NB4 (cell line): ENCODE measurements around the gene TRERF1.

ENCODE experiments used
- DNase-seq: peaks from one replicate; pipeline ENCODE4 v3.0.0; 2010; ENCODE audit warnings: low read depth
- H3K4me3 ChIP-seq: one replicate; pipeline ENCODE4 v1.5.1; 2011; ENCODE audit warnings: mild to moderate bottlenecking, low read depth, low read length, moderate library complexity
- MYC ChIP-seq: IDR thresholded peaks from 2 replicates; pipeline ENCODE4 v1.6.1; 2011; ENCODE audit warnings: low read depth, low read length
- POLR2A ChIP-seq: IDR thresholded peaks from 2 replicates; pipeline ENCODE4 v1.6.1; 2011; ENCODE audit warnings: mild to moderate bottlenecking; ENCODE audit not compliant: insufficient read length; ENCODE audit errors: extremely low read depth
- TF ChIP-seq, protein P1 (sequence below): IDR thresholded peaks from one replicate; pipeline ENCODE4 v1.5.1; 2012; ENCODE audit warnings: low read depth, low read length
- TF ChIP-seq, protein P2 (sequence below): IDR thresholded peaks from 2 replicates; pipeline ENCODE4 v1.6.1; 2011; ENCODE audit warnings: low read depth, low read length

TRERF1 gene

DNA sequence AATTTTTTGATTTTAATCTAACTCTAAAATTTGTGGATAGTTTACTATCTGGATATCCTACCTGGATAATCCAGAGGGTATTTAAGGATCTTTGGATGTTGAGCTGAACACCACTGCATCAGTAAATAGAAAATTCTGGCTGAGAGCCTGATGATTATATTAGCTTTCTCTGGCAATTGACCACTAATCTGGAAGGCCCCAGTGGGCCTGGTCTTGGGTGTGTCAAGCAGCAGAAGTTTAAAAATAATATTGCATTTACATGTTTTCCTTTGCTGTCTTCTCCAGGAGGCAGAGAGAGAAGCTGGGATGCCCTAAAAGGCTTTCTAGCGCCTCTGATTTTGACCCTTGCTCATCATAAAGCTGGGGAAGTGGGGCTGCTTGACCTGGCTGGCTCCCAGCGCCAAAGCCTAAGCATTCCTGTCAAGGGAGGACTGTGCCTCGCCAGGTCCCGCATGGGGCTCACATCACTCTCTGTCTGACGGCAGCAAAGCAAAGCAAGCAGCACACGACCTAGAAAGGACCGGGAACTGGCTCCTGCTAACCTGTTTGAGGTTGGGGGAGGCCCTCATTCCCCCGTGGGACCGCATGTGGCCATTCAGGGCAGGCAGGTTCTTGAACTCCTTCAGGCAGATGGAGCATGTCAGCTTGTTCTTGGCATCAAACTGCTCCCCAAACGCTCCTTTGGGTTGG lies 187.4 kb downstream of the TRERF1 start:
- TF ChIP-seq, protein P1, sequence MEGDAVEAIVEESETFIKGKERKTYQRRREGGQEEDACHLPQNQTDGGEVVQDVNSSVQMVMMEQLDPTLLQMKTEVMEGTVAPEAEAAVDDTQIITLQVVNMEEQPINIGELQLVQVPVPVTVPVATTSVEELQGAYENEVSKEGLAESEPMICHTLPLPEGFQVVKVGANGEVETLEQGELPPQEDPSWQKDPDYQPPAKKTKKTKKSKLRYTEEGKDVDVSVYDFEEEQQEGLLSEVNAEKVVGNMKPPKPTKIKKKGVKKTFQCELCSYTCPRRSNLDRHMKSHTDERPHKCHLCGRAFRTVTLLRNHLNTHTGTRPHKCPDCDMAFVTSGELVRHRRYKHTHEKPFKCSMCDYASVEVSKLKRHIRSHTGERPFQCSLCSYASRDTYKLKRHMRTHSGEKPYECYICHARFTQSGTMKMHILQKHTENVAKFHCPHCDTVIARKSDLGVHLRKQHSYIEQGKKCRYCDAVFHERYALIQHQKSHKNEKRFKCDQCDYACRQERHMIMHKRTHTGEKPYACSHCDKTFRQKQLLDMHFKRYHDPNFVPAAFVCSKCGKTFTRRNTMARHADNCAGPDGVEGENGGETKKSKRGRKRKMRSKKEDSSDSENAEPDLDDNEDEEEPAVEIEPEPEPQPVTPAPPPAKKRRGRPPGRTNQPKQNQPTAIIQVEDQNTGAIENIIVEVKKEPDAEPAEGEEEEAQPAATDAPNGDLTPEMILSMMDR: no peak
- TF ChIP-seq, protein P2, sequence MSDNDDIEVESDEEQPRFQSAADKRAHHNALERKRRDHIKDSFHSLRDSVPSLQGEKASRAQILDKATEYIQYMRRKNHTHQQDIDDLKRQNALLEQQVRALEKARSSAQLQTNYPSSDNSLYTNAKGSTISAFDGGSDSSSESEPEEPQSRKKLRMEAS: no peak
- TF ChIP-seq MYC (no peak), POLR2A (no peak)
- DNase-seq: no peak
- H3K4me3 ChIP-seq: no peak overlapping the region

DNA sequence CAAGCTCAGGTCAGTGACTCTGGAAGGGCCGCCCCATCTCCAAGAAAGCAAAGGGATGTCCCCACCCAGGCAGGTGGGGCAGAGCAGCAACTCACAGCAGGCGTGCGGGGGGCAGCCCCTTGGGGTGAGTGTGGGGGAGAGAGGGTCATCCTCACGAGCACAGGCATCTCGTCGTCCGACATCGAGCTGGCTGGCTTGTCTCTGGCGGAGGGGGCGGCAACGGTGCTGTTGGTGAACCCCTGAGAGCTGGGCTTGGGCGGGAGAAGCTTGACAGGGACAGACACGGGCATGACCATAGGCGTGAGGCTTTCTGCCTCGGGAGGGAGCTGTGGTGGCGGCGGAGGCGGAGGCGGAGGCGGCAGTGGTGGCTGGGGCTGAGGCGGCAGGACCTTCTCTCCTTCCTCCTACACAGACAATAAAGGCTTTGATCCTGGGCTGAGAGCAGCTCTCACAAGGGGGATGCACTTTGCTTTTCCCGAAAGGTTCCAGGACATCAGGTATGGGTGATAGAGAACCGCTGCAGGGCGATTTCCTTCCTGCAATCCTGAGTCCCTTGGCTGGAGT lies 188.5 kb downstream of the TRERF1 start:
- TF ChIP-seq, protein P2: no peak
- TF ChIP-seq MYC (no peak), POLR2A (no peak)
- TF ChIP-seq, protein P1: no peak
- no peak overlapping the region for H3K4me3 ChIP-seq
- no peak for DNase-seq

DNA sequence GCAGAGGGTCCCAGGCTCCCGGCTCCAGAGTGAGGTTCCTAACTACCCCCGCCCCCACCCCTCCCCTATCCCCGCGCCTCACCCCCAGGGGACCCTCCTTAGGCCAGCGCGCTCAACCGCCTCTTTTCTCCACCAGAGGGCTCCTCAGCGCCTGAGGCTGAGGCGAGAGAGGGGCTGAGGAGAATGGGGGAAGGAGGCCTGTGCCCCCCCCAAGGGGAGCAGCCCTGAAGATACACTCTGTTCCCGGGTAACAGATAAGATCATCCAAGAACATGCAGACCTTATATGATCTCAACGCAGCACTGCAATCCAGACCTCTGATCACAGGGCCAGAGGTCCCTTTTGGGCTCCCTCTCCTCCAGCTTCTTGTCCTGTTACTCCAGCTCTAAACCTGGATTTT lies 190.8 kb downstream of the TRERF1 start:
- peak; percentile 65 for DNase-seq
- H3K4me3 ChIP-seq: no peak overlapping the region
- TF ChIP-seq MYC: no peak
- TF ChIP-seq POLR2A: no peak
- TF ChIP-seq, protein P2: no peak
- TF ChIP-seq, protein P1: peak; percentile 42

DNA sequence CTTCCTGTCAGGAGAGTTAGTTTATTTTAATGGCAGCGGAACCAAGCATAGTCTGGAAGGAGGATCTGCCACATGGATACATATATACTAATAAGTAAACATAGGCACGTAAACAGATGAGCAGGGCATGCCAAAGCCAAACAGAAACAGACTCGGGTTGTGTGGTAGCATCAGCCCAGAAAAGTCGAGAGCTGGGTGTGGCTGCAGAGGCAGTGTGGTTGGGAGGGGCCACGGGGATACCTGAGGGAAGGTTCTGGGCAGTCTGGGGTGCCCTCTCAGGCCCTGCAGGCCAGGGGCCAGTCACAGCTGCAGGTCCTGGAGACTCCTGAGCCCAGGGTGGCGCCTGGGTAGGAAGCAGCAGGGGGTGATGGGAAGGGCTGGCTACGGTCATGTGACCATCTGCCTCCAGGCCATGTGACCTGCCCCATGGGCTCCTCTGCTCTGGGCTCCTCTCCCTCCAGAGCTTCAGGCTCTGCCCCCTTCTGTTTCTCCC lies 191.3 kb downstream of the TRERF1 start:
- TF ChIP-seq MYC (no peak), POLR2A (no peak)
- TF ChIP-seq, protein P2: no peak
- TF ChIP-seq, protein P1: no peak
- DNase-seq: peak; percentile 49
- H3K4me3 ChIP-seq: no peak overlapping the region

DNA sequence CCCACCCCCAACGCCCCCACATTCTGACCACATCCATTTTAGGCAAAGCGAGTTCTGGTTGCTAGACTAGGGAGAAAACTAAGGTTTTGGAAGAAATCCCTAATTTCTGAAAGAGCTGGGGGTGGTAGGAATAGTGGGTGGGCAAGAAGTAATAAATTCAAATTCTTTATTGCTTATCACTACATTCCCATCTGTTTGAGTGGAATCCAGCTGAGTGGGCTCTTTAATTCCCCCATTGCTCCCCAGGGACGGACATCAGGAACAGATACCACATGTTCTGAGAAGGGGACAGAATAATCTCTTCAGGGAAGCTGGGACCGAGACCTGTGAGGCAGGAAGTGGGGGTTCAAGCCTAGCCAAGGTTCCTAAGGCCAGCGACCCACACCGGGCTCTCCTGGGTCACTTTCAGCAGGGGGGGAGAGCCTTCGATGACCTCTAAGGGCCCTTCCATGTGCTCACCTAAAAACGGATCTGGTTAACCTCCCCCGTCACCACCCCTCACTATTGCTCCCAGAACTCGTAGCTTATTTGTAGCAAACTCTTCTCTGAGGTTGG lies 191.8 kb downstream of the TRERF1 start:
- H3K4me3 ChIP-seq: no peak overlapping the region
- TF ChIP-seq, protein P1: no peak
- TF ChIP-seq MYC: no peak
- TF ChIP-seq, protein P2: no peak
- no peak for TF ChIP-seq POLR2A
- no peak for DNase-seq
